ENCODE results near the gene CAMK4. TPM values are rescaled to one million over a fixed set of nuclear protein-coding genes. Genes with fewer than 3 reads are reported as not detected.

CAMK4 gene
- total RNA-seq, 2 experiments from 2014 or later = 33.3 to 36.5 TPM

DNA sequence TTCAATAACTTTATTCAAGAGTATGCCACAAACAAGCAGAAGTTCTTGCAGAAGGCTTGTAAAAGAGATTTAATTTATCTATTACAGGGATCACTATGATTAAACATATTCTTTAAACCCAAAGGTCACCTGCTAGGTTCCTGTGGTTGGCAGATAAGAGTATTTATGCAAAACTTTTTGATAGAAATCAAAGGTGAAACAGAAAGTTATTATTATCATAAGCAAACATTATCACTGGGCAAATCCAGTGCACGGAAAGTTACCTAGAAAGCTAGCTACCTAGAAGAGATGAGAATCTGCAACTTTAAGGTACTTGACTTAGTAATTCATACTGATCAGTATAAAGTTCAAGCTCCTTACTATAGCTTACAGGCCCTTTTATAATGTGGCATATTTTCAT lies 284.9 kb downstream of the CAMK4 start:
- Mint-ChIP-seq H3K4me1 (ENCODE audit: low read depth) (peaks cover 40% of the 10 kb centered on the region), H3K4me3 (no peak overlapping the region), H3K27me3 (no peaks in the 10 kb centered on the region), H3K27ac (no peak overlapping the region), H3K36me3 (peaks cover 8% of the 10 kb centered on the region), H3K9me3 (no peaks in the 10 kb centered on the region)
- POLR2A ChIA-PET = no interaction called here
- CTCF ChIA-PET = interaction anchor here (0.6 to 3.6 kb wide), 2 partner anchors 22 to 213 kb away, joined by 3 to 41 read pairs; no protein-coding TSS in a partner anchor
- DNase-seq = no peak
- intact Hi-C loops (cut with micrococcal nuclease) = no loop called here

DNA sequence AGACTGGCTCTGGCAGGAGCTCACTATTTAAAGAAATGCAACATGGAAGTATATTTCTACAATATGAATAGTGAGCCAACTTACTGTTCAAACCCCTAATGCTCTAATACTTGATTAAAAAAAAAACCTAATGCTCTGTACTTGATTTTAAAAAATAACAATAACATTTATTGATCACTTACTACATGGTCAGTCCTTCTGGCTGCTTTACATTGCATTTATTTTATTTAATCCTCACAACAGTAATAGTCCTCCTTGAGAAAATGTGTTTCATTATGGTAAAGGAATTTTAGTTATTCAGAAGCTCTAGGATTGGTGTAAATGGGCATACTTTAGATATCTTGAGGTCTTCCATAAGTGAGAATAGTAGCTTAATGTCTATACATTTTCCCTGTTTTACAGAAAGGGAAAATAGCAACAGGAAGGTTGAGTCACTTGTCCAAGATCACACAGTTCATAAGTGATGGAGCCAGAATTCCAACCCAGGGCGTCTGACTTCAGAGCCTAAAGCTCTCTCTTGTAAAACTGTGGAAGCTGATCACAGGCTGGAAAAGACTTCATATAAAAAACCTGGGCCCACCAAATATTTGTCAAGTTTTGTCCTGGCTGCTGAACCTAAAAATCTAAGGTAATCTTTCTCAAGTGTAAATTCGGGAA lies 287.1 kb downstream of the CAMK4 start:
- Mint-ChIP-seq H3K4me1 (ENCODE audit: low read depth) (peaks cover 40% of the 10 kb centered on the region), H3K27me3 (no peaks in the 10 kb centered on the region), H3K9me3 (no peaks in the 10 kb centered on the region), H3K27ac (peak overlapping the region; percentile 94), H3K4me3 (peak overlapping the region; percentile 88), H3K36me3 (peaks cover 3% of the 10 kb centered on the region)
- ChIA-PET POLR2A (interaction anchor here (1.1 to 1.3 kb wide), 2 partner anchors 215 to 649 kb away, joined by 3 to 6 read pairs; no protein-coding TSS in a partner anchor), CTCF (interaction anchor here (0.7 to 3.6 kb wide), 4 partner anchors 12 to 232 kb away, joined by 3 to 41 read pairs (median 5); no protein-coding TSS in a partner anchor)
- intact Hi-C loops (cut with micrococcal nuclease) = loop anchor here (5.0 kb wide), 2 partner anchors 234 to 774 kb away; partner anchors contain the start of gene SLC25A46
- DNase-seq = no peak

DNA sequence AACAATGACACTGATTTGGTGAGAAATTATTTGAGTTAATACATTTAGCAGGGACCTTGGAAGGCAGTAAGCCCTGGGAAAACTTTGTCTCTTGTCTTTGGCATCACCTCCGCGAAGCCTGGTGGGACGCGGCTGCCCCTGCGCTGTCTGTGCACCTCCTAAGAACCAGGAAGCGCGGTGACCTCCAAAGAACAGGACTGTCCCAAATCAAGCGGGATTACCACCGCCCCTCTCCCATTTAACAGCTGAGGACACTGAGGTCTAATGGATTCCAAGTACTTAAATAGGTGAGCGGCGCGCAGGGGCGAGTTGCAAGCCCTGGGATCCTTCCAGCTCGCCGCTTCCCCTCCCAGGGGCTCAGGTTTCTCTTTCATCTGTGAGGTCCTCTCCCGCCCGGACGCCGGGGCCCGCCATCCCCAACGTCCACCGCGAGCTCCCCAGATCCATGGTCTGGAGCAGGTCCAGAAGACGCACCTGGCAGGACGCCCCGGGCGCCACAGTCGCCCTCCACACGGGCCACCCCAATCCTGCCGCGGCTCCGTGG lies 287.7 kb downstream of the CAMK4 start:
- Mint-ChIP-seq H3K9me3 (no peaks in the 10 kb centered on the region), H3K4me3 (peak overlapping the region; percentile 88), H3K4me1 (ENCODE audit: low read depth) (peaks cover 40% of the 10 kb centered on the region), H3K27me3 (no peaks in the 10 kb centered on the region), H3K36me3 (peaks cover 3% of the 10 kb centered on the region), H3K27ac (peak overlapping the region; percentile 94)
- no peak for DNase-seq
- ChIA-PET CTCF (interaction anchor here (0.7 to 3.6 kb wide), 4 partner anchors 12 to 233 kb away, joined by 3 to 41 read pairs (median 5); no protein-coding TSS in a partner anchor), POLR2A (interaction anchor here (1.1 to 1.3 kb wide), 2 partner anchors 216 to 649 kb away, joined by 3 to 6 read pairs; no protein-coding TSS in a partner anchor)
- intact Hi-C loops (cut with micrococcal nuclease) = loop anchor here (1.0 to 5.0 kb wide), 8 partner anchors 175 to 1823 kb away; partner anchors contain the start of genes MAN2A1, NREP, SLC25A46 and WDR36

GRCh38 chr5:111512375-111513130 lies 288.4 kb downstream of the CAMK4 start, which contains the start of gene STARD4:
Gene STARD4, minus strand, starts transcription at chr5:111512535. Its CDS starts 5,102 bp downstream, at chr5:111507433.
- ChIA-PET CTCF (interaction anchor here (2.2 to 3.6 kb wide), 2 partner anchors 19 to 234 kb away, joined by 7 to 41 read pairs; no protein-coding TSS in a partner anchor), POLR2A (interaction anchor here (1.3 kb wide), 1 partner anchor 648 kb away, joined by 6 read pairs; no protein-coding TSS in a partner anchor)
- peaks cover 35% of the 10 kb centered on the region for H3K4me1 Mint-ChIP-seq (ENCODE audit: low read depth)
- DNase-seq = peak; percentile 96
- H3K9me3 Mint-ChIP-seq = no peaks in the 10 kb centered on the region
- peak within 1 kb of the TSS; percentile 88 for H3K4me3 Mint-ChIP-seq
- H3K27ac Mint-ChIP-seq = peak within 1 kb of the TSS; percentile 94
- H3K27me3 Mint-ChIP-seq = no peaks in the 10 kb centered on the region
- peaks cover 3% of the 10 kb centered on the region for H3K36me3 Mint-ChIP-seq
- intact Hi-C loops (cut with micrococcal nuclease) = loop anchor here (1.0 to 5.0 kb wide), 9 partner anchors 18 to 1824 kb away; partner anchors contain the start of genes MAN2A1, NREP, SLC25A46 and WDR36

DNA sequence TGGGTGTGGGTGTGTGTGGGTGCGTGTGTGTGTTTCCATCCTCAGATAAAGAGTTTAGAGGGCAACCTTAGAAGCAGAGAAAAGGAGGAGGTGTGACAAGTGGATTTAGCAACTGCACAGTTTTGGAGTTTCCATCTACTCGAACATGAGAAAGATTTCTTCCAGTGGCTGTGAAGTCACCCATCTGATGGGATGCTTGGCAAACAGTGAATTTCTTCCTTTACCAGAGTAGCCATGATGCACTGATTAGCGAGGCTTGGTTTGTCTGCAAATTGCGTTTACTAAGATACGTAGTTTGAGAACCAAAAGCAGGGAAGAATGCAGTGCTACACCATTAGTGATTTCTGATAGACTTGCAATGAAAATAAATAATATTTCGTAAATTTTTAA lies 288.9 kb downstream of the CAMK4 start:
- intact Hi-C loops (cut with micrococcal nuclease) = loop anchor here (1.0 to 5.0 kb wide), 5 partner anchors 17 to 1824 kb away; partner anchors contain the start of genes MAN2A1 and SLC25A46
- Mint-ChIP-seq H3K27me3 (no peaks in the 10 kb centered on the region), H3K9me3 (no peaks in the 10 kb centered on the region), H3K36me3 (peaks cover 3% of the 10 kb centered on the region), H3K4me3 (peak overlapping the region; percentile 88), H3K4me1 (ENCODE audit: low read depth) (peaks cover 29% of the 10 kb centered on the region), H3K27ac (peak overlapping the region; percentile 94)
- DNase-seq = peak; percentile 76
- ChIA-PET POLR2A (no interaction called here), CTCF (interaction anchor here (3.0 kb wide), 1 partner anchor 19 kb away, joined by 20 read pairs; no protein-coding TSS in a partner anchor)

DNA sequence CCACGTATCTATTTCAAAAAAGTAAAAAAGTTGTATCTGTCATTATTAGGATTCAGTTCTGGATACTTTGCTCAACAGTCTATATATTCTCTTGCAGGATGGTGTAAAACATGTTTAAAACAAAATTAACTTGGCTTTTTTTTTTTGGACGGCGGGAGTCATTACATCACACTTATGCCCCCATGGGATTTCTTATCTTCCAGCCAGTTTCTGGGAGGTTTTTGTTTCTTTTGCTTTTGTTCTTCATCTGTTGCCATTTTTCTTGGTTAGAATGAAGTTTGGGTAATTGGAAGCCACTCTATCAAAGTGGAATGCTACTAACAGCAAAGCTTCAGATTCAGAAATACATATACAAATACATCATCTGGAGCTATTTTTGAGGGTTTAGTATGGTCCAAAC lies 289.9 kb downstream of the CAMK4 start:
- Mint-ChIP-seq H3K4me3 (no peak overlapping the region), H3K9me3 (no peaks in the 10 kb centered on the region), H3K27me3 (no peaks in the 10 kb centered on the region), H3K4me1 (ENCODE audit: low read depth) (peaks cover 24% of the 10 kb centered on the region), H3K27ac (no peak overlapping the region), H3K36me3 (peaks cover 3% of the 10 kb centered on the region)
- intact Hi-C loops (cut with micrococcal nuclease) = loop anchor here (5.0 kb wide), 2 partner anchors 237 to 777 kb away; partner anchors contain the start of gene SLC25A46
- POLR2A ChIA-PET = no interaction called here
- CTCF ChIA-PET = interaction anchor here (3.0 kb wide), 1 partner anchor 18 kb away, joined by 20 read pairs; no protein-coding TSS in a partner anchor
- no peak for DNase-seq

DNA sequence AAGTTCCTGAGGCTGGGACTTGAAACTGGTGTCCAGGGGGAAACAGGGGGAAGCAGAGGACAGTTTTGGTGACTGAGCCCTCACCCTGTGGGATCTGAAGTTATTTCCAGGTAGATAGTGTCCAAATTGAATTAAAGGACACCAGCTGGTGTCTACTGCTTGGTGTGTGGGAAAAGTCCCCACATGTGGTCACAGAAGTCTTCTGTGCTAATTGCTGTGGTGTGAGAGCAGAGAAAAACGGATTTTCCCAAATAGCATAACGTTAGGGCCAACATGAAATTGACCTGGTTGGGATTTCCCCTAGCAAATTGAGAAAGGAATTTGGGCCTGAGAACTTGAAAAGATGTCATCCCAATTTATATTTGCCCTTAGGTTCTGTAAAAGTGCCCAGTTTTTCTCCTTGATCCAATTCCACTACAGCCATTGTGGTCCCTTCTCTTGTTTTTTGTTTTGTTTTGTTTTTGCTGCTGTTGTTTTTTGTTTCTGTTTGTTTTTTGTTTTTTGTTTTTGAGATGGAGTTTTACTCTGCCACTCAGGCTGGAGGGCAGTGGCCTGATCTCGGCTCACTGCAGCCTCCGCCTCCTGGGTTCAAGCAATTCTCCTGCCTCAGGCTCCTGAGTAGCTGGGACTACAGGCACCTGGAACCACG lies 293.8 kb downstream of the CAMK4 start:
- DNase-seq = no peak
- Mint-ChIP-seq H3K9me3 (no peaks in the 10 kb centered on the region), H3K36me3 (no peaks in the 10 kb centered on the region), H3K27ac (no peak overlapping the region), H3K27me3 (no peaks in the 10 kb centered on the region), H3K4me3 (no peak overlapping the region), H3K4me1 (ENCODE audit: low read depth) (peaks cover 3% of the 10 kb centered on the region)
- intact Hi-C loops (cut with micrococcal nuclease) = no loop called here
- CTCF ChIA-PET = interaction anchor here (0.6 to 1.8 kb wide), 3 partner anchors 12 to 14 kb away, joined by 3 to 8 read pairs (median 8); no protein-coding TSS in a partner anchor
- POLR2A ChIA-PET = no interaction called here

DNA sequence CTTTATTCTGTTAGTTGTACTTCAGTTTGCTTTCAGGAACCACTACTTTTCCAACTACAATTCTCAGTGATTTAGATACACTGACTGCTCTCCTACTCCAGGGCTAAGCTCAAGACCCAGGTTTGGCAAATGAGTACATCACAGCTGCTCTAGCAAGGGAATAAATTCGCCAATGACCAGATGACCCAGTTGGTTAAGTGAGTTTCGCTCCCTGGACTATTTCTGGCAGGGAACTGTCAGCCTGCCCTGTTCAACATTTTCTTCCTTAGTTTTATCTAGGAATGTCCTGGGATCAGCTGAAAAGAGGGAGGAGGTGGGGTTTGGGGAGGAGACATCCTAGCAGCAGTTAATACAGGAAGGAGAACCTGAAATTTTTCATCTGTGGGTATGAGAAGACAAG lies 294.6 kb downstream of the CAMK4 start:
- CTCF ChIA-PET = interaction anchor here (1.6 kb wide), 1 partner anchor 13 kb away, joined by 8 read pairs; no protein-coding TSS in a partner anchor
- Mint-ChIP-seq H3K27me3 (no peaks in the 10 kb centered on the region), H3K4me1 (ENCODE audit: low read depth) (no peaks in the 10 kb centered on the region), H3K9me3 (no peaks in the 10 kb centered on the region), H3K4me3 (no peak overlapping the region), H3K36me3 (no peaks in the 10 kb centered on the region), H3K27ac (no peak overlapping the region)
- DNase-seq = no peak
- POLR2A ChIA-PET = no interaction called here
- intact Hi-C loops (cut with micrococcal nuclease) = no loop called here

DNA sequence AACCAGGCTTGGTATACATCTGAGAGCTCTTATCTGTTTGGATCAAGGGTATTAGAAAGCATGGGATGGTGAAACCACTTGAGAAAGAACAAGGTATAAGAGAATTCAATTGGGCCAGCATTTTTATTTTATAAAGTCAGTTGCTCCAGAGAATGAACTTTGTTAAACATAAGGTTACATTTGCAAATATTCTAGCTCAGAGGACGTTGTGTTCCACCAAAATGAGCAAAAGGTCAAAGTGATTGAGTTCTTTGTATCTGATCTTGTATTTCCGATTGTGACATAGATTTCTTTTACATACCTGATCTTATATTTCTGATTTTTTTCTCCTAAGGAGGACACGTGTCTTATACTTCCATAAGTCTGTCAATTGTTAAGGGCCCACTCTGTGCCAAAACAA lies 296.7 kb downstream of the CAMK4 start:
- Mint-ChIP-seq H3K27ac (no peak overlapping the region), H3K4me3 (no peak overlapping the region), H3K36me3 (no peaks in the 10 kb centered on the region), H3K4me1 (ENCODE audit: low read depth) (no peaks in the 10 kb centered on the region), H3K9me3 (no peaks in the 10 kb centered on the region), H3K27me3 (no peaks in the 10 kb centered on the region)
- ChIA-PET POLR2A (no interaction called here), CTCF (interaction anchor here (0.9 to 2.4 kb wide), 2 partner anchors 11 to 22 kb away, joined by 3 to 15 read pairs; no protein-coding TSS in a partner anchor)
- no peak for DNase-seq
- intact Hi-C loops (cut with micrococcal nuclease) = no loop called here

DNA sequence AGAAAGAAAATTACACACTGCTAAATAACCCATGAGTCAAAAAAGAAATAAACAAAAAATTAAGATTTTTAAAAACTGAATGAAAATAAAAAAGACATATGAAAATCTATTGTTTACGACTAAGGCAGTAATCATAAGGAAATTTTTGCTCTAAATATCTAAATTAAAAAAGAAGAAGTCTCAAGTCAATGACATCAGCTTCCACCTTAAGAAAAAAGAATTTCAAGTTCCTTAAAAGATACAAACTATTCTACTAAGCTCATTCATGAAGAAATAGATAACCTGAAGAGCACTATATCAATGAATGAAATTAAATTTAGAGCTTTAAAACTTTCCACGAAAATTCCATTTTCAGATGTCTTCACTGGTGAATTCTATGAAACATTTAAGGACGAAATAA lies 303.9 kb downstream of the CAMK4 start:
- ChIA-PET POLR2A (no interaction called here), CTCF (no interaction called here)
- Mint-ChIP-seq H3K4me3 (no peak overlapping the region), H3K9me3 (no peaks in the 10 kb centered on the region), H3K27me3 (no peaks in the 10 kb centered on the region), H3K27ac (no peak overlapping the region), H3K36me3 (no peaks in the 10 kb centered on the region), H3K4me1 (ENCODE audit: low read depth) (peaks cover 17% of the 10 kb centered on the region)
- intact Hi-C loops (cut with micrococcal nuclease) = no loop called here
- DNase-seq = no peak

GRCh38 chr5:111530298-111530740 lies 306.1 kb downstream of the CAMK4 start:
- intact Hi-C loops (cut with micrococcal nuclease) = loop anchor here (1.0 to 5.0 kb wide), 6 partner anchors 17 to 617 kb away; partner anchors contain the start of gene NREP
- H3K27ac Mint-ChIP-seq = peak overlapping the region; percentile 85
- peak overlapping the region; percentile 54 for H3K4me3 Mint-ChIP-seq
- DNase-seq = peak; percentile 88
- H3K9me3 Mint-ChIP-seq = peaks cover 3% of the 10 kb centered on the region
- no peaks in the 10 kb centered on the region for H3K36me3 Mint-ChIP-seq
- peaks cover 17% of the 10 kb centered on the region for H3K4me1 Mint-ChIP-seq (ENCODE audit: low read depth)
- ChIA-PET CTCF (interaction anchor here (0.6 to 4.9 kb wide), 7 partner anchors 9 to 631 kb away, joined by 3 to 41 read pairs (median 7); partner anchors contain the start of genes NREP and STARD4), POLR2A (no interaction called here)
- H3K27me3 Mint-ChIP-seq = no peaks in the 10 kb centered on the region
